ENCODE measurements around the gene SMPD3. TPM values are rescaled to one million over a fixed set of nuclear protein-coding genes. Genes with fewer than 3 reads are reported as not detected.

Gene SMPD3
- total RNA-seq, 4 donors from 2014 or later, result 0.33 to 2.4 (median 1.3) TPM

DNA sequence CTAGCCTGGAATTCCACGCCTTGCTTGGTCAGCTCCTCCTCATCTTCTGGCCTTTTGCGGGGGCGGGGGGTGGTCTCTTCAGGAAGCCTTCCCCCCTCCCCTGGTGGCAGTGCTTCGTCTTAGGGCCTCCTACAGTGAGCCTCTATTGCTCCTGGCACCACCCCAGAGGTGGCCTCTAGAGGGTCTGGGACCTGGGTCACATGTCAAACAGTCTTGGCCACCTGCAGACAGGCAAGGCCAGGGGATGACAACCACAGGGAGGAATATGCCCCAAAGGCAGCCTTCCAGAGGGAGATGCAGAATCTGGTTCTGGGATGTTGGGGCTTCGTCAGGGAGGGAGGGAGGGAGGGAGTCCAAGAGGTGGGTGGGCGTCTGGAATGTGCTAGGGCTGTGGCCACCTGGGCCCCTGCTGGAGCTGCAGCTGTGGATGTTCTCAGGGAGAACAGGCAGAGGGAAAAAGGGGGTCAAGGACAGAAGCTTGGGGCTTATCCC is 50.6 kb downstream of the SMPD3 start:
- Histone ChIP-seq H3K27ac (no peak overlapping the region), H3K4me3 (replicated peaks in 1 of 3) (no peak overlapping the region), H3K36me3 (no peaks in the 10 kb centered on the region), H3K4me1 (no peaks in the 10 kb centered on the region), H3K9me3 (no peaks in the 10 kb centered on the region), H3K27me3 (no peaks in the 10 kb centered on the region)
- DNase-seq, result no peak
- 75 to 77% methylated on average over 6 of the region's 6 CpGs for WGBS, 2 donors
- TF ChIP-seq POLR2A (IDR thresholded peaks at IDR 0.05), result no peak
- TF ChIP-seq, protein P1, sequence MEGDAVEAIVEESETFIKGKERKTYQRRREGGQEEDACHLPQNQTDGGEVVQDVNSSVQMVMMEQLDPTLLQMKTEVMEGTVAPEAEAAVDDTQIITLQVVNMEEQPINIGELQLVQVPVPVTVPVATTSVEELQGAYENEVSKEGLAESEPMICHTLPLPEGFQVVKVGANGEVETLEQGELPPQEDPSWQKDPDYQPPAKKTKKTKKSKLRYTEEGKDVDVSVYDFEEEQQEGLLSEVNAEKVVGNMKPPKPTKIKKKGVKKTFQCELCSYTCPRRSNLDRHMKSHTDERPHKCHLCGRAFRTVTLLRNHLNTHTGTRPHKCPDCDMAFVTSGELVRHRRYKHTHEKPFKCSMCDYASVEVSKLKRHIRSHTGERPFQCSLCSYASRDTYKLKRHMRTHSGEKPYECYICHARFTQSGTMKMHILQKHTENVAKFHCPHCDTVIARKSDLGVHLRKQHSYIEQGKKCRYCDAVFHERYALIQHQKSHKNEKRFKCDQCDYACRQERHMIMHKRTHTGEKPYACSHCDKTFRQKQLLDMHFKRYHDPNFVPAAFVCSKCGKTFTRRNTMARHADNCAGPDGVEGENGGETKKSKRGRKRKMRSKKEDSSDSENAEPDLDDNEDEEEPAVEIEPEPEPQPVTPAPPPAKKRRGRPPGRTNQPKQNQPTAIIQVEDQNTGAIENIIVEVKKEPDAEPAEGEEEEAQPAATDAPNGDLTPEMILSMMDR (IDR thresholded peaks at IDR 0.05), result no peak
- intact Hi-C loops (cut with DNase I), result loop anchor here (5.0 kb wide), 1 partner anchor 110 kb away; no protein-coding TSS in a partner anchor

- Histone ChIP-seq H3K4me1 (no peaks in the 10 kb centered on the region), H3K27ac (no peak overlapping the region), H3K27me3 (no peaks in the 10 kb centered on the region), H3K36me3 (no peaks in the 10 kb centered on the region), H3K9me3 (no peaks in the 10 kb centered on the region), H3K4me3 (replicated peaks in 1 of 3) (no peak overlapping the region)
- no peak for TF ChIP-seq POLR2A (IDR thresholded peaks at IDR 0.05)
- TF ChIP-seq, protein P1 (IDR thresholded peaks at IDR 0.05), result peak; percentile 40 to 73 (median 68)
- DNase-seq, result peak; percentile 55 to 57
- WGBS, 2 donors, result 24 to 31% methylated on average over 6 of the region's 6 CpGs
- intact Hi-C loops (cut with DNase I), result loop anchor here (5.0 kb wide), 1 partner anchor 111 kb away; no protein-coding TSS in a partner anchor
These were observed 51.8 kb downstream of the SMPD3 start for GRCh38 chr16:68396481-68396880.

DNA sequence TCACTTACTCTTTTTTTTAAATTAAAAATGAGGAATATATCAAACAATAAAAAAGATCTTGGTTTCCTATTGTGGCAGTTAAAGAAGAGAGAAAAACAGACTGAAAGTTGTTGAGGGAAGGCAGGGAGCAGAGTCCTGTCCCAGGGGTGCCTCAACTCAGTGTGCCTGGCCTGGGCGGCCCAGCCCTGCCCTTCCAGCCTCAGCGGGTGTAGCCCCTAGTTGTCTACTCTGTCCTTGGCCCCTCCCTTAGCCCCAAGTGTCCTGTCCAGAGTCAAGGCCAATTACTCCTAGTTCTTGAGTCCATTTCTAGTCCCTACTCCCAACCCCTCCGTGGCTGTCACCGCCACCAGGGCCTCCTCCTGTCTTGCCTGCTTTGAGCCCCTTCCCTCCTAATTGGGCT is 52.5 kb downstream of the SMPD3 start:
- intact Hi-C loops (cut with DNase I), result loop anchor here (5.0 kb wide), 1 partner anchor 111 kb away; no protein-coding TSS in a partner anchor
- no peak for DNase-seq
- WGBS, 2 donors, result 87 to 98% methylated on average over 4 of the region's 4 CpGs
- no peak overlapping the region for H3K4me3 ChIP-seq (replicated peaks in 1 of 3)
- H3K27me3 ChIP-seq, result no peaks in the 10 kb centered on the region
- no peaks in the 10 kb centered on the region for H3K9me3 ChIP-seq
- no peaks in the 10 kb centered on the region for H3K4me1 ChIP-seq
- no peak overlapping the region for H3K27ac ChIP-seq
- TF ChIP-seq, protein P1 (IDR thresholded peaks at IDR 0.05), result no peak
- TF ChIP-seq POLR2A (IDR thresholded peaks at IDR 0.05), result no peak
- no peaks in the 10 kb centered on the region for H3K36me3 ChIP-seq

GRCh38 chr16:68395167-68395786 is 53.0 kb downstream of the SMPD3 start:
- no peak for TF ChIP-seq POLR2A (IDR thresholded peaks at IDR 0.05)
- TF ChIP-seq, protein P1 (IDR thresholded peaks at IDR 0.05), result no peak
- no peak overlapping the region for H3K27ac ChIP-seq
- DNase-seq, result no peak
- H3K27me3 ChIP-seq, result no peaks in the 10 kb centered on the region
- H3K4me1 ChIP-seq, result no peaks in the 10 kb centered on the region
- intact Hi-C loops (cut with DNase I), result loop anchor here (5.0 kb wide), 1 partner anchor 112 kb away; no protein-coding TSS in a partner anchor
- no peaks in the 10 kb centered on the region for H3K9me3 ChIP-seq
- H3K4me3 ChIP-seq (replicated peaks in 1 of 3), result no peak overlapping the region
- H3K36me3 ChIP-seq, result no peaks in the 10 kb centered on the region
- WGBS, 2 donors, result 85 to 88% methylated on average over 8 of the region's 8 CpGs

- Histone ChIP-seq H3K4me1 (no peaks in the 10 kb centered on the region), H3K27me3 (no peaks in the 10 kb centered on the region), H3K4me3 (replicated peaks in 1 of 3) (no peak overlapping the region), H3K27ac (no peak overlapping the region), H3K9me3 (no peaks in the 10 kb centered on the region), H3K36me3 (no peaks in the 10 kb centered on the region)
- no peak for TF ChIP-seq POLR2A (IDR thresholded peaks at IDR 0.05)
- TF ChIP-seq, protein P1 (IDR thresholded peaks at IDR 0.05), result no peak
- 82 to 85% methylated on average over 3 of the region's 3 CpGs for WGBS, 2 donors
- DNase-seq, result no peak
- intact Hi-C loops (cut with DNase I), result no loop called here
These were observed 55.0 kb downstream of the SMPD3 start for GRCh38 chr16:68393333-68393732.
